Activated T-helper 1 cell treated with anti-CD3 and anti-CD28 coated beads, Interleukin-2, amount 50 U/mL, for 16 hours (primary cell): ENCODE results near the gene PRTG.

Experiments used
- DNase-seq, 2 donors: peaks; one replicate each; pipeline ENCODE4 v3.0.0-alpha.2; 2020; ENCODE audit warnings: low read depth in 1 of 2, low spot score in 1 of 2

Gene PRTG

DNA sequence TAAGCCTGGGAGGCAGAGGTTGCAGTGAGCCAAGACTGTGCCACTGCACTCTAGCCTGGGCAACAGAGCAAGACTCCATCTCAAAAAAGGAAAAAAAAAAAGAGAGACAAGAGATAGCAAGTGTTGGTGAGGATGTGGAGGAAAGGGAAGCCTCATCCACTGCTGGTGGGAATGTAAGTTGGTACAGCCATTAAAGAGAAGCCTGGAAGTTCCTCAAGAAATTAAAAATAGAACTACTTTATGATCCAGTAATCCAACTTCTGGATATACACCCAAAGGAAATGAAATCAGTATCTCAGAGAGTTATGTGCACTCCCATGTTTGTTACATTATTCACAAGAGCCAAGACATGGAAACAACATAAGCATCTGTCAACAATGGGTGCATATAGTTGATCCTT lies 169.7 kb downstream of the PRTG start:
- no peak for DNase-seq

GRCh38 chr15:55564347-55565145 lies 178.4 kb downstream of the PRTG start:
- DNase-seq, result no peak

DNA sequence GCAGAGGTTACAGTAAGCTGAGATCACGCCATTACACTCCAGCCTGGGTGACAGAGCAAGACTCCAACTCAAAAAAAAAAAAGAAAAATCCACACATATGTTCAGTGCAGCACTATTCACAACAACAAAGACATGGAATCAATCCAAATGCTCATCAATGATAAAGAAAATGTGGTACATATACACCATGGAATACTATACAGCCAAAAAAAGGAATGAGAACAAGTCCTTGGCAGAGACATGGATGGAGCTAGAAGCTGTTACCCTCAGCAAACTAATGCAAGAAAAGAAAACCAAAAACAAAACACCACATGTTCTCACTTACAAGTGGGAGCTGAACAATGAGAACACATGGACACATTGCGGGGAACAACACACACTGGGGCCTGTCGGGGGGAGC lies 180.4 kb downstream of the PRTG start:
- no peak for DNase-seq
